Daoy (cell line): ENCODE results near the gene WNT5A. TPM values are rescaled to one million over a fixed set of nuclear protein-coding genes. Genes with fewer than 3 reads are reported as not detected.

Source experiments
- DNase-seq: peaks from one replicate; pipeline ENCODE4 v3.0.0-alpha.2; 2015; ENCODE audit warnings: low read depth
- total RNA-seq: library from RNA; depleted of rRNA; stranded (reverse); fragments of >200 nt; shearing (Covaris generic); gene quantifications from 2 replicates; pipeline ENCODE4 v1.2.3, GENCODE V29; 2014; rRNA removed

Gene WNT5A
- total RNA-seq, result 108 and 109 TPM in 2 replicates

- peak; percentile 74 for DNase-seq
Measured at GRCh38 chr3:55486857-55487380, at the start of gene WNT5A. TSS of gene WNT5A (minus strand) at chr3:55487306. CDS start at chr3:55486985, 321 bp downstream.

GRCh38 chr3:55534876-55535275 is 47.8 kb upstream of the WNT5A start:
- DNase-seq, result peak; percentile 23

- no peak for DNase-seq
Measured at GRCh38 chr3:55532806-55533205, 45.7 kb upstream of the WNT5A start.

- no peak for DNase-seq
Measured at GRCh38 chr3:55531321-55531720, 44.2 kb upstream of the WNT5A start.

GRCh38 chr3:55527361-55527760 is 40.3 kb upstream of the WNT5A start:
- no peak for DNase-seq

- DNase-seq, result no peak
Measured at GRCh38 chr3:55526332-55527030, 39.4 kb upstream of the WNT5A start.

- no peak for DNase-seq
Measured at GRCh38 chr3:55525436-55525835, 38.3 kb upstream of the WNT5A start.

- DNase-seq, result peak; percentile 50
Measured at GRCh38 chr3:55524565-55525244, 37.6 kb upstream of the WNT5A start.

- no peak for DNase-seq
Measured at GRCh38 chr3:55523471-55523870, 36.4 kb upstream of the WNT5A start.

- no peak for DNase-seq
Measured at GRCh38 chr3:55521738-55522421, 34.8 kb upstream of the WNT5A start.

GRCh38 chr3:55521064-55521737 is 34.1 kb upstream of the WNT5A start:
- DNase-seq, result no peak

- no peak for DNase-seq
Measured at GRCh38 chr3:55519019-55519418, 31.9 kb upstream of the WNT5A start.

- DNase-seq, result no peak
Measured at GRCh38 chr3:55518451-55518850, 31.3 kb upstream of the WNT5A start.

GRCh38 chr3:55516392-55517030 is 29.4 kb upstream of the WNT5A start:
- DNase-seq, result no peak

GRCh38 chr3:55515550-55516246 is 28.6 kb upstream of the WNT5A start:
- DNase-seq, result no peak

- no peak for DNase-seq
Measured at GRCh38 chr3:55514962-55515361, 27.9 kb upstream of the WNT5A start.

GRCh38 chr3:55512571-55513343 is 25.7 kb upstream of the WNT5A start:
- DNase-seq, result no peak

GRCh38 chr3:55511895-55512570 is 24.9 kb upstream of the WNT5A start:
- DNase-seq, result no peak

GRCh38 chr3:55508335-55508734 is 21.2 kb upstream of the WNT5A start:
- DNase-seq, result no peak
